Gastrocnemius medialis (tissue), 4 donors: ENCODE measurements around the gene CPLANE2.

ENCODE experiments used
- POLR2A ChIP-seq, 2 donors: fragments of 450-650 bp; IDR thresholded peaks; one replicate each; pipeline ENCODE4 v1.6.1; 2017; ENCODE audit warnings: antibody characterized with exemption in 2 of 2, mild to moderate bottlenecking in 2 of 2, moderate library complexity in 2 of 2
- TF ChIP-seq, protein P1 (sequence below), 5 experiments: fragments of 450-650 bp in 3 of 5; fragments of 200-600 bp in 2 of 5; sonication (generic) in 2 of 5; IDR thresholded peaks in 4 of 5; conservative IDR thresholded peaks in 1 of 5; 1 replicate in 4 of 5; 2 replicates in 1 of 5; pipeline ENCODE4 v1.5.1; 2016 to 2019; ENCODE audit warnings: antibody characterized with exemption in 5 of 5, mild to moderate bottlenecking in 3 of 5, moderate library complexity in 3 of 5

DNA sequence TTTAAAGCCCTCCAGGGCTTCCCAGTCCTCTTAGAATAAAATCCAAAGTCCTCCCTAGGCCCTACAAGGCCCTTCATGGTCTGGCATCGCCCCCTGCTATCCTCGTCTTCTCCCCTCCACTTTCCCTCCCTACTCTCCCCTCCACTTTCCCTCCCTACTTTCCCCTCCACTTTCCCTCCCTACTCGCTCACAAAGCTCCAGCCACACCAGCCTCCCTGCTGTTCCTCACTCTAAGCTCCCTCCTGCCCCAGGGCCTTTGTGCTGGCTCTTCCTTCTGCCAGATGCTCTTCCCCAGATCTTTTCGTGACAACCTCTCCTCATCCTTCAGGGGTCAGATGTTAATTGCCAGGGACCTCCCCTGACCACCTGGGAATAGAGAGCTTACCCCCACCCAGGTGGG lies 37.3 kb downstream of the CPLANE2 start:
- TF ChIP-seq, protein P1, sequence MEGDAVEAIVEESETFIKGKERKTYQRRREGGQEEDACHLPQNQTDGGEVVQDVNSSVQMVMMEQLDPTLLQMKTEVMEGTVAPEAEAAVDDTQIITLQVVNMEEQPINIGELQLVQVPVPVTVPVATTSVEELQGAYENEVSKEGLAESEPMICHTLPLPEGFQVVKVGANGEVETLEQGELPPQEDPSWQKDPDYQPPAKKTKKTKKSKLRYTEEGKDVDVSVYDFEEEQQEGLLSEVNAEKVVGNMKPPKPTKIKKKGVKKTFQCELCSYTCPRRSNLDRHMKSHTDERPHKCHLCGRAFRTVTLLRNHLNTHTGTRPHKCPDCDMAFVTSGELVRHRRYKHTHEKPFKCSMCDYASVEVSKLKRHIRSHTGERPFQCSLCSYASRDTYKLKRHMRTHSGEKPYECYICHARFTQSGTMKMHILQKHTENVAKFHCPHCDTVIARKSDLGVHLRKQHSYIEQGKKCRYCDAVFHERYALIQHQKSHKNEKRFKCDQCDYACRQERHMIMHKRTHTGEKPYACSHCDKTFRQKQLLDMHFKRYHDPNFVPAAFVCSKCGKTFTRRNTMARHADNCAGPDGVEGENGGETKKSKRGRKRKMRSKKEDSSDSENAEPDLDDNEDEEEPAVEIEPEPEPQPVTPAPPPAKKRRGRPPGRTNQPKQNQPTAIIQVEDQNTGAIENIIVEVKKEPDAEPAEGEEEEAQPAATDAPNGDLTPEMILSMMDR (IDR thresholded peaks at IDR 0.05 in 4 of 5, conservative IDR thresholded peaks at IDR 0.05 in 1 of 5), result no peak
- no peak for TF ChIP-seq POLR2A (IDR thresholded peaks at IDR 0.05)
